Astrocyte of the cerebellum (primary cell): ENCODE measurements around the gene SPOCD1.

Experiments used
- DNase-seq: peaks from one replicate; pipeline ENCODE4 v3.0.0-alpha.2; 2011; ENCODE audit warnings: low read depth
- H3K4me3 ChIP-seq: 2 replicates; pipeline ENCODE4 v1.5.1; 2011; ENCODE audit warnings: mild to moderate bottlenecking, low read depth, low read length, moderate library complexity
- CTCF ChIP-seq: IDR thresholded peaks from 2 replicates; pipeline ENCODE4 v1.5.1; 2012; ENCODE audit warnings: low read length, low read depth, moderate library complexity, mild to moderate bottlenecking; ENCODE audit errors: missing control alignments
- in situ Hi-C: cut with HindIII; loops from 2 replicates; pipeline ENCODE4 v1.10.0; 2017; ENCODE audit warnings: low sequenced_read_pairs

SPOCD1 gene

GRCh38 chr1:31782421-31783410, 33.1 kb downstream of the SPOCD1 start:
- no peak overlapping the region for H3K4me3 ChIP-seq
- in situ Hi-C loops = loop anchor here (25.0 kb wide), 1 partner anchor 180 kb away; no protein-coding TSS in a partner anchor
- TF ChIP-seq CTCF = no peak
- DNase-seq = no peak

- in situ Hi-C loops = loop anchor here (25.0 kb wide), 1 partner anchor 180 kb away; no protein-coding TSS in a partner anchor
- no peak for TF ChIP-seq CTCF
- no peak overlapping the region for H3K4me3 ChIP-seq
- no peak for DNase-seq
Observed at GRCh38 chr1:31781756-31782371, 34.0 kb downstream of the SPOCD1 start.

GRCh38 chr1:31781138-31781755, 34.6 kb downstream of the SPOCD1 start:
- H3K4me3 ChIP-seq = no peak overlapping the region
- no peak for TF ChIP-seq CTCF
- in situ Hi-C loops = loop anchor here (25.0 kb wide), 1 partner anchor 181 kb away; no protein-coding TSS in a partner anchor
- DNase-seq = no peak

GRCh38 chr1:31780632-31781031, 35.2 kb downstream of the SPOCD1 start:
- no peak for TF ChIP-seq CTCF
- H3K4me3 ChIP-seq = no peak overlapping the region
- in situ Hi-C loops = loop anchor here (25.0 kb wide), 1 partner anchor 182 kb away; no protein-coding TSS in a partner anchor
- DNase-seq = no peak

- no peak for TF ChIP-seq CTCF
- in situ Hi-C loops = loop anchor here (25.0 kb wide), 1 partner anchor 183 kb away; no protein-coding TSS in a partner anchor
- H3K4me3 ChIP-seq = no peak overlapping the region
- no peak for DNase-seq
Observed at GRCh38 chr1:31779687-31780086, 36.1 kb downstream of the SPOCD1 start.
